ENCODE results near the gene ACTMAP. TPM values are rescaled to one million over a fixed set of nuclear protein-coding genes. Genes with fewer than 3 reads are reported as not detected.

The ACTMAP gene
- total and polyA plus RNA-seq, 9 of the 15 experiments (the other 6 are each of a cell fraction or from before 2014, with no cell fraction given) = 1.7 to 16.6 (median 4.9) TPM

GRCh38 chr19:40716482-40717324 is 33.6 kb downstream of the ACTMAP start, which contains the start of the genes COQ8B and ITPKC (continued):
- TF ChIP-seq FIP1L1 (IDR thresholded peaks at IDR 0.05; ENCODE audit: low read depth, low read length, poor library complexity, severe bottlenecking) (peak; percentile 46), ZNF133 (CRISPR knock-in tag; IDR thresholded peaks at IDR 0.05) (no peak), FOSL1 (tag; conservative IDR thresholded peaks at IDR 0.05) (no peak), CREB1 (IDR thresholded peaks at IDR 0.05) (peak; percentile 93), CREB1 (CRISPR knock-in tag; IDR thresholded peaks at IDR 0.05) (peak; percentile 90), SMAD4 (CRISPR knock-in tag; conservative IDR thresholded peaks at IDR 0.05) (peak; percentile 84), NONO (IDR thresholded peaks at IDR 0.05; ENCODE audit: low read depth in 2 of 2, low read length in 1 of 2) (peak in 1 of 2 experiments; percentile 86; a peak in 2 of 4 replicates), ADNP (tag; IDR thresholded peaks at IDR 0.05) (peak; percentile 92), PRPF4 (IDR thresholded peaks at IDR 0.05; ENCODE audit: insufficient read depth, low read depth, low read length, poor library complexity, severe bottlenecking) (no peak), SUPT5H (IDR thresholded peaks at IDR 0.05) (peak; percentile 64; the same call in 1 of the 2 replicates), RB1 (IDR thresholded peaks at IDR 0.05; ENCODE audit: low read depth) (peak; percentile 63; the same call in 1 of the 2 replicates)
- TF ChIP-seq, protein P1, sequence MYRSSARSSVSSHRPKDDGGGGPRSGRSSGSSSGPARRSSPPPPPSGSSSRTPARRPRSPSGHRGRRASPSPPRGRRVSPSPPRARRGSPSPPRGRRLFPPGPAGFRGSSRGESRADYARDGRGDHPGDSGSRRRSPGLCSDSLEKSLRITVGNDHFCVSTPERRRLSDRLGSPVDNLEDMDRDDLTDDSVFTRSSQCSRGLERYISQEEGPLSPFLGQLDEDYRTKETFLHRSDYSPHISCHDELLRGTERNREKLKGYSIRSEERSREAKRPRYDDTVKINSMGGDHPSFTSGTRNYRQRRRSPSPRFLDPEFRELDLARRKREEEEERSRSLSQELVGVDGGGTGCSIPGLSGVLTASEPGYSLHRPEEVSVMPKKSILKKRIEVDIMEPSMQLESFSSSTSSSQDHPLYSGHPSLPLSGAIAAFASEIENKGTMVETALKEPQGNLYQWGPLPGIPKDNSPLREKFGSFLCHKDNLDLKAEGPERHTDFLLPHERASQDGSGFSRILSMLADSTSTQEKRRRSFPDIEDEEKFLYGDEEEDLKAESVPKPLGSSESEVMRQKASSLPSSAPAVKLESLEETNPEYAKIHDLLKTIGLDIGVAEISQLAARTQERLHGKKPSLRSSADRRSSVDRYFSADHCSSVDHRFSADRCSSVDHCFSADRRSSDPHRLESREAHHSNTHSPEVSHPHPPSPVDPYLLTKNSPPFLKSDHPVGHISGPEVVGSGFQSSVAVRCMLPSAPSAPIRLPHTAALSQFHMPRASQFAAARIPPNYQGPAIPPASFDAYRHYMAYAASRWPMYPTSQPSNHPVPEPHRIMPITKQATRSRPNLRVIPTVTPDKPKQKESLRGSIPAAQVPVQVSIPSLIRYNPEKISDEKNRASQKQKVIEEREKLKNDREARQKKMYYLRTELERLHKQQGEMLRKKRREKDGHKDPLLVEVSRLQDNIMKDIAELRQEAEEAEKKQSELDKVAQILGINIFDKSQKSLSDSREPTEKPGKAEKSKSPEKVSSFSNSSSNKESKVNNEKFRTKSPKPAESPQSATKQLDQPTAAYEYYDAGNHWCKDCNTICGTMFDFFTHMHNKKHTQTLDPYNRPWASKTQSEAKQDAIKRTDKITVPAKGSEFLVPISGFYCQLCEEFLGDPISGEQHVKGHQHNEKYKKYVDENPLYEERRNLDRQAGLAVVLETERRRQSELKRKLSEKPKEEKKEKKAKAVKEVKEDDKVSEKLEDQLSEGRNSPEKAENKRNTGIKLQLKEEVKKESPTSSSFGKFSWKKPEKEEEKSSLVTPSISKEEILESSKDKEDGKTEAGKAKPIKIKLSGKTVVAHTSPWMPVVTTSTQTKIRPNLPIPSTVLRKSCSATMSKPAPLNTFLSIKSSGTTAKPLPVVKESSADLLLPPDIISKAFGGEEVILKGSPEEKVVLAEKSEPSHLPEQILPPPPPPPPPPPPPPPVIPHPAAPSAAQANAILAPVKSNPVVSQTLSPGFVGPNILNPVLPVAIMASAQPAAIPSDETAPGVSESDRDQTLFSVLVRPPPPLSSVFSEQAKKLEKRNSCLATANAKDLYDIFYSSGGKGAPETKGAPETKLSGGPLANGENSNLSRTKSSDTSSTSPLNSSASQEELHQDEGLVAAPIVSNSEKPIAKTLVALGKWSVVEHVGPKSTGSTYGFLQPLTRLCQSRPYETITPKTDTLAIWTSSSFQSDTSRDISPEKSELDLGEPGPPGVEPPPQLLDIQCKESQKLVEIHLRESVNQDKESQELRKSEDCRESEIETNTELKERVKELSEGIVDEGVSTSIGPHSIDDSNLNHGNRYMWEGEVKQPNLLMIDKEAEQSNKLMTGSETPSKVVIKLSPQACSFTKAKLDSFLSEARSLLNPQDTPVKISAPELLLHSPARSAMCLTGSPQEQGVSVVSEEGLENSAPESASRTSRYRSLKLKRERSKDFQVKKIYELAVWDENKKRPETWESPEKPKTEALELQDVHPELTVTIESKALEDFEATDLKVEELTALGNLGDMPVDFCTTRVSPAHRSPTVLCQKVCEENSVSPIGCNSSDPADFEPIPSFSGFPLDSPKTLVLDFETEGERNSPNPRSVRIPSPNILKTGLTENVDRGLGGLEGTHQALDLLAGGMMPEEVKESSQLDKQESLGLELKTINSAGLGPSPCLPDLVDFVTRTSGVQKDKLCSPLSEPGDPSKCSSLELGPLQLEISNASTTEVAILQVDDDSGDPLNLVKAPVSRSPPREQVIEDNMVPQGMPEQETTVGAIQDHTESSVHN (IDR thresholded peaks at IDR 0.05; ENCODE audit: borderline replicate concordance in 1 of 2, low read depth in 1 of 2) = no peak

All from K562 (cell line).